ENCODE results near the gene OR4E1. TPM values are rescaled to one million over a fixed set of nuclear protein-coding genes. Genes with fewer than 3 reads are reported as not detected.

Gene OR4E1
- total RNA-seq, 4 donors from 2014 or later = not detected

DNA sequence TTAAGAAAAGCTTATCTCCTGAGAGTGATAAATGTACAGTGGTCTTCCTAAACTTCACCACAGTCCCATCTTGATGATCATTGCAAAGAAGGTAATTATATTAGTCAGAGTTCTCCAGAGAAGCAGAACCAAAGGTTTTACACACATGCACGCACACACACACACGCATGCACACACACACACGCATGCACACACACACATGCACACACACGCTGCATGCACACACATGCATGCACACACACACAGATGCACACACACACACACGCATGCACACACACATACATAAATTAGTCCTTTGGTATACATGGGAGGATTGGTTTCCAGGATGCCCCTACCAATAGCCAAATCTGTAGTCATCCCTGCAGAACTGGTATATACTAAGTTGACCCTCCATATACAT is 19.4 kb downstream of the OR4E1 start:
- Histone ChIP-seq H3K9me3 (no peaks in the 10 kb centered on the region), H3K27me3 (no peaks in the 10 kb centered on the region), H3K4me3 (no peak overlapping the region), H3K27ac (no peak overlapping the region), H3K4me1 (no peaks in the 10 kb centered on the region), H3K36me3 (no peaks in the 10 kb centered on the region)
- TF ChIP-seq POLR2AphosphoS5 (IDR thresholded peaks at IDR 0.05) (no peak), EP300 (IDR thresholded peaks at IDR 0.05) (no peak), POLR2A (IDR thresholded peaks at IDR 0.05) (no peak)
- TF ChIP-seq, protein P1, sequence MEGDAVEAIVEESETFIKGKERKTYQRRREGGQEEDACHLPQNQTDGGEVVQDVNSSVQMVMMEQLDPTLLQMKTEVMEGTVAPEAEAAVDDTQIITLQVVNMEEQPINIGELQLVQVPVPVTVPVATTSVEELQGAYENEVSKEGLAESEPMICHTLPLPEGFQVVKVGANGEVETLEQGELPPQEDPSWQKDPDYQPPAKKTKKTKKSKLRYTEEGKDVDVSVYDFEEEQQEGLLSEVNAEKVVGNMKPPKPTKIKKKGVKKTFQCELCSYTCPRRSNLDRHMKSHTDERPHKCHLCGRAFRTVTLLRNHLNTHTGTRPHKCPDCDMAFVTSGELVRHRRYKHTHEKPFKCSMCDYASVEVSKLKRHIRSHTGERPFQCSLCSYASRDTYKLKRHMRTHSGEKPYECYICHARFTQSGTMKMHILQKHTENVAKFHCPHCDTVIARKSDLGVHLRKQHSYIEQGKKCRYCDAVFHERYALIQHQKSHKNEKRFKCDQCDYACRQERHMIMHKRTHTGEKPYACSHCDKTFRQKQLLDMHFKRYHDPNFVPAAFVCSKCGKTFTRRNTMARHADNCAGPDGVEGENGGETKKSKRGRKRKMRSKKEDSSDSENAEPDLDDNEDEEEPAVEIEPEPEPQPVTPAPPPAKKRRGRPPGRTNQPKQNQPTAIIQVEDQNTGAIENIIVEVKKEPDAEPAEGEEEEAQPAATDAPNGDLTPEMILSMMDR (IDR thresholded peaks at IDR 0.05) = no peak
- 85 to 100% methylated on average over 2 to 4 of the region's 5 CpGs for WGBS, 2 donors (ENCODE audit: low coverage in 1 of 2)
- ATAC-seq = no peak

DNA sequence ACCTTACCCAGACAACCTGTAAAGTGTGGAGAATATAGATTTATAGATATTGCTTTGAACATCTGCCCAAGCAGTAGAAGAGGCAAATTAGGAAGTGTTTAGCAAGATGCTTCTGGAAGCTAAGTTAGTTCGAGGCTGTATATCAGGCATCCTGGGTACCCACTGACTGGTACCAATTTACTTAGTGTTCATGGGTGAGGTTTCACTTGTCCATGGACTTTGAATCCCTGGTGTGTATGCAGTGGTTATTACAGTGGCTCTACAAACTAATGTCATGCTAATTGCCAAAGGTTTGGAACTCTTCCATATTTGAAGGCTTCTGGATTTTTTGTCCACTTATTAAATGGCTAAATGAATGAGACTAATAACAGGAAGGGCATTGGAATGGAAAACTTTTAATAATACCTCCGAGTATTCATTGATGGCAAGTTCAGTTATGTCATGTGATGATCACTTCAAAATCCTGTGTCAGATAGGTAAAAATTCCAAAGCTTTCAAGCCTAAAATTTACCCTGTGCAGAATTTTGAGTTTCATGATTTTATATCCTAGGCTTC is 20.2 kb downstream of the OR4E1 start, which contains the start of gene OR4E2:
OR4E2 (plus strand) TSS at position 505 of the 555 bp plus-strand sequence. CDS start 11,248 bp downstream, outside the sequence.
- ATAC-seq = no peak
- H3K27me3 ChIP-seq = no peaks in the 10 kb centered on the region
- no peak within 1 kb of the TSS for H3K4me3 ChIP-seq
- H3K4me1 ChIP-seq = no peaks in the 10 kb centered on the region
- no peak for TF ChIP-seq POLR2A (IDR thresholded peaks at IDR 0.05)
- no peak for TF ChIP-seq EP300 (IDR thresholded peaks at IDR 0.05)
- no peak for TF ChIP-seq POLR2AphosphoS5 (IDR thresholded peaks at IDR 0.05)
- TF ChIP-seq, protein P1 (IDR thresholded peaks at IDR 0.05) = no peak
- no peaks in the 10 kb centered on the region for H3K36me3 ChIP-seq
- H3K27ac ChIP-seq = no peak within 1 kb of the TSS
- no peaks in the 10 kb centered on the region for H3K9me3 ChIP-seq
- 57 to 71% methylated on average over 2 of the region's 2 CpGs for WGBS, 2 donors (ENCODE audit: low coverage in 1 of 2)

GRCh38 chr14:21652209-21652808 is 21.3 kb downstream of the OR4E1 start:
- H3K9me3 ChIP-seq = no peaks in the 10 kb centered on the region
- H3K27me3 ChIP-seq = no peaks in the 10 kb centered on the region
- TF ChIP-seq POLR2A (IDR thresholded peaks at IDR 0.05) (no peak), POLR2AphosphoS5 (IDR thresholded peaks at IDR 0.05) (no peak), EP300 (IDR thresholded peaks at IDR 0.05) (no peak)
- TF ChIP-seq, protein P1 (IDR thresholded peaks at IDR 0.05) = no peak
- no peaks in the 10 kb centered on the region for H3K4me1 ChIP-seq
- 67 to 70% methylated on average over 1 of the region's 1 CpG for WGBS, 2 donors (ENCODE audit: low coverage in 1 of 2)
- no peak for ATAC-seq
- no peak overlapping the region for H3K4me3 ChIP-seq
- no peak overlapping the region for H3K27ac ChIP-seq
- H3K36me3 ChIP-seq = no peaks in the 10 kb centered on the region

DNA sequence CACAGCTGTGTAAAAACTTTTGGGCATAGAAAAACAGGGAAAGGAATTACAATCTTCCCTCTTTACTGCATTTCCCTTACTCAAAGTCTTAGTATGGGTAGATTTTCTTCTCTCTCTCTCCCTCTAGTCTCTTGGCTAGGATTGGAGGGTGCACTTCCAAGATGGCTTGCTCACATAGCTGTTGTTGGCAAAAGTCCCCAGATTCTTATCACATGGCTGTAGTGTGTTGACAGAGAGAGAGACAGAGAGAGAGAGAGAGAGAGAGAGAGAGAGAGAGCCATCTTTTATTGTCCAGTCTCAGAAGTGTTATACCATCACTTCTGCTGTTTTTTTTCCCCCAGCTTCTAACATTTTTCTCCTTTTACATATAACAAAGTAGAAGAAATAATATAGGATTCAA is 26.2 kb downstream of the OR4E1 start:
- no peaks in the 10 kb centered on the region for H3K36me3 ChIP-seq
- TF ChIP-seq EP300 (IDR thresholded peaks at IDR 0.05) (no peak), POLR2AphosphoS5 (IDR thresholded peaks at IDR 0.05) (no peak), POLR2A (IDR thresholded peaks at IDR 0.05) (no peak)
- TF ChIP-seq, protein P1 (IDR thresholded peaks at IDR 0.05) = no peak
- H3K4me3 ChIP-seq = no peak overlapping the region
- no peak overlapping the region for H3K27ac ChIP-seq
- no peaks in the 10 kb centered on the region for H3K4me1 ChIP-seq
- no peak for ATAC-seq
- H3K9me3 ChIP-seq = no peaks in the 10 kb centered on the region
- no peaks in the 10 kb centered on the region for H3K27me3 ChIP-seq

GRCh38 chr14:21643407-21643806 is 30.2 kb downstream of the OR4E1 start:
- no peaks in the 10 kb centered on the region for H3K4me1 ChIP-seq
- H3K27ac ChIP-seq = no peak overlapping the region
- no peak overlapping the region for H3K4me3 ChIP-seq
- no peak for ATAC-seq
- no peaks in the 10 kb centered on the region for H3K36me3 ChIP-seq
- no peaks in the 10 kb centered on the region for H3K27me3 ChIP-seq
- TF ChIP-seq, protein P1 (IDR thresholded peaks at IDR 0.05) = no peak
- TF ChIP-seq POLR2AphosphoS5 (IDR thresholded peaks at IDR 0.05) (no peak), EP300 (IDR thresholded peaks at IDR 0.05) (no peak), POLR2A (IDR thresholded peaks at IDR 0.05) (no peak)
- no peaks in the 10 kb centered on the region for H3K9me3 ChIP-seq
- WGBS, 2 donors (ENCODE audit: low coverage in 1 of 2) = 58 to 61% methylated on average over 2 to 4 of the region's 5 CpGs
